GM23338 (cell line): Measurements from ENCODE around the gene PIK3C2B. TPM values are rescaled to one million over a fixed set of nuclear protein-coding genes. Genes with fewer than 3 reads are reported as not detected.

Experiments used
- ATAC-seq: fragments of 200-7000 bp; cut with Tn5 transposase; 3 replicates; pipeline ENCODE4 v1.9.1; 2020
- DNase-seq: peaks from one replicate; pipeline ENCODE4 v3.0.0-alpha.2; 2015; ENCODE audit warnings: low spot score
- H2AFZ ChIP-seq: fragments of 200-600 bp; sonication (generic); 2 replicates; pipeline ENCODE4 v1.8.0; 2016; ENCODE audit warnings: antibody characterized with exemption, mild to moderate bottlenecking, moderate library complexity
- H3F3A ChIP-seq: fragments of 200-600 bp; sonication (generic); replicated peaks from 2 replicates; pipeline ENCODE4 v1.8.0; 2017; ENCODE audit warnings: antibody characterized with exemption, mixed run types, low read depth
- H3K27ac ChIP-seq: fragments of 200-600 bp; sonication (generic); 2 replicates; pipeline ENCODE4 v1.6.1; 2016; ENCODE audit warnings: low read depth
- H3K27me3 ChIP-seq: fragments of 200-600 bp; sonication (generic); 2 replicates; pipeline ENCODE4 v1.8.0; 2016; ENCODE audit warnings: mild to moderate bottlenecking, mixed run types, moderate library complexity; ENCODE audit not compliant: insufficient read depth
- H3K36me3 ChIP-seq: fragments of 200-600 bp; sonication (generic); 2 replicates; pipeline ENCODE4 v1.8.0; 2016; ENCODE audit warnings: mild to moderate bottlenecking; ENCODE audit not compliant: insufficient read depth
- H3K4me1 ChIP-seq: fragments of 200-600 bp; sonication (generic); 2 replicates; pipeline ENCODE4 v1.8.0; 2016; ENCODE audit warnings: mild to moderate bottlenecking, moderate library complexity; ENCODE audit not compliant: insufficient read depth
- H3K4me2 ChIP-seq: fragments of 200-600 bp; sonication (generic); 2 replicates; pipeline ENCODE4 v1.7.1; 2017; ENCODE audit warnings: mixed run types
- H3K4me3 ChIP-seq: fragments of 200-600 bp; sonication (generic); 2 replicates; pipeline ENCODE4 v1.6.1; 2016; ENCODE audit warnings: mixed run types
- H3K79me2 ChIP-seq: fragments of 200-600 bp; sonication (generic); replicated peaks from 2 replicates; pipeline ENCODE4 v1.8.0; 2017; ENCODE audit warnings: mild to moderate bottlenecking; ENCODE audit not compliant: insufficient read depth
- H3K9me2 ChIP-seq: fragments of 200-600 bp; sonication (generic); 2 replicates; pipeline ENCODE4 v1.8.0; 2017; ENCODE audit not compliant: insufficient read depth
- H4K20me1 ChIP-seq: fragments of 200-600 bp; sonication (generic); replicated peaks from 2 replicates; pipeline ENCODE4 v1.8.0; 2017; ENCODE audit warnings: mild to moderate bottlenecking; ENCODE audit not compliant: insufficient read depth
- H3K27ac Mint-ChIP-seq: 2 replicates; pipeline ENCODE4 v1.8.0; 2020; ENCODE audit warnings: inconsistent platforms, mild to moderate bottlenecking, moderate library complexity, mixed read lengths
- H3K27me3 Mint-ChIP-seq: 3 replicates; pipeline ENCODE4 v1.8.0; 2022; ENCODE audit warnings: low read depth, mild to moderate bottlenecking, moderate library complexity, mixed read lengths, inconsistent platforms; ENCODE audit not compliant: insufficient read depth, poor library complexity
- H3K36me3 Mint-ChIP-seq: 3 replicates; pipeline ENCODE4 v1.8.0; 2021; ENCODE audit warnings: low read depth, mild to moderate bottlenecking, inconsistent platforms, moderate library complexity, mixed read lengths
- H3K4me1 Mint-ChIP-seq: 3 replicates; pipeline ENCODE4 v1.8.0; 2020; ENCODE audit warnings: mild to moderate bottlenecking, inconsistent platforms, mixed read lengths
- H3K4me3 Mint-ChIP-seq: 3 replicates; pipeline ENCODE4 v1.8.0; 2021; ENCODE audit warnings: moderate library complexity, mild to moderate bottlenecking, inconsistent platforms, mixed read lengths
- H3K9me3 Mint-ChIP-seq: 3 replicates; pipeline ENCODE4 v1.8.0; 2020; ENCODE audit warnings: moderate library complexity, mild to moderate bottlenecking, inconsistent platforms, mixed read lengths
- CREB1 ChIP-seq: fragments of 250-450 bp; sonication (Bioruptor Pico); IDR thresholded peaks from 2 replicates; pipeline ENCODE4 v1.5.0; 2020; ENCODE audit warnings: low read depth, mild to moderate bottlenecking, moderate library complexity
- CTCF ChIP-seq, 2 experiments: fragments of 200-600 bp in 1 of 2; sonication (generic) in 1 of 2; conservative IDR thresholded peaks; 2 replicates each; pipeline versions ENCODE4 v1.5.1 to v1.6.1; 2016 to 2017; ENCODE audit warnings: antibody characterized with exemption in 2 of 2, low read depth in 2 of 2, mild to moderate bottlenecking in 2 of 2, moderate library complexity in 1 of 2
- EZH2 ChIP-seq: fragments of 200-600 bp; sonication (generic); IDR thresholded peaks from one replicate; pipeline ENCODE4 v1.8.0; 2017; ENCODE audit warnings: antibody characterized with exemption, mild to moderate bottlenecking, low read depth; ENCODE audit not compliant: unreplicated experiment
- EZH2phosphoT487 ChIP-seq: fragments of 200-600 bp; sonication (generic); IDR thresholded peaks from one replicate; pipeline ENCODE4 v1.8.1; 2018; ENCODE audit warnings: antibody characterized with exemption; ENCODE audit not compliant: unreplicated experiment
- NANOG ChIP-seq: IDR thresholded peaks from 2 replicates; pipeline ENCODE4 v1.6.1; 2016; ENCODE audit warnings: antibody characterized with exemption, borderline replicate concordance
- POLR2AphosphoS5 ChIP-seq: IDR thresholded peaks from 2 replicates; pipeline ENCODE4 v1.6.1; 2016; ENCODE audit warnings: antibody characterized with exemption, low read depth
- STAT1 ChIP-seq: IDR thresholded peaks from one replicate; pipeline ENCODE4 v1.6.1; 2016; ENCODE audit warnings: antibody characterized with exemption; ENCODE audit not compliant: unreplicated experiment
- ZNF114 ChIP-seq: fragments of 250-450 bp; sonication (Bioruptor Pico); IDR thresholded peaks from 2 replicates; pipeline ENCODE4 v1.5.0; 2020; ENCODE audit warnings: mild to moderate bottlenecking, moderate library complexity
- ZNF331 ChIP-seq: fragments of 250-450 bp; sonication (Bioruptor Pico); IDR thresholded peaks from 2 replicates; pipeline ENCODE4 v1.5.0; 2020; ENCODE audit warnings: low read depth, mild to moderate bottlenecking, moderate library complexity
- polyA plus RNA-seq: library from polyadenylated mRNA; unstranded; fragments of >200 nt; fragmentation: Nextera tagmentation; extraction: Ambion mirVana; gene quantifications from 2 replicates; pipeline ENCODE4 v1.2.1, GENCODE V29; 2016
- total RNA-seq: library from RNA; depleted of rRNA; stranded (reverse); fragments of >200 nt; shearing (Covaris generic); gene quantifications from 2 replicates; pipeline ENCODE4 v1.2.3, GENCODE V29; 2014
- TF ChIP-seq, protein P1 (sequence below): IDR thresholded peaks from 2 replicates; pipeline ENCODE4 v1.6.1; 2016; ENCODE audit warnings: antibody characterized with exemption
- TF ChIP-seq, protein P2 (sequence below): fragments of 250-450 bp; sonication (Bioruptor Pico); IDR thresholded peaks from 2 replicates; pipeline ENCODE4 v1.5.0; 2020; ENCODE audit warnings: mild to moderate bottlenecking, moderate library complexity

PIK3C2B gene
- total and polyA plus RNA-seq, 2 experiments from 2014 or later = 4.8 to 19.0 TPM

GRCh38 chr1:204469304-204469703, 25.3 kb downstream of the PIK3C2B start:
- no peak overlapping the region for H3K4me3 ChIP-seq
- no peaks in the 10 kb centered on the region for H3K36me3 ChIP-seq
- H2AFZ ChIP-seq = no peak overlapping the region
- H3K27ac ChIP-seq = no peak overlapping the region
- no peaks in the 10 kb centered on the region for H3K27me3 ChIP-seq
- TF ChIP-seq ZNF331 (CRISPR knock-in tag) (no peak), EZH2 (no peak), ZNF114 (CRISPR knock-in tag) (no peak), CTCF (conservative IDR thresholded peaks at IDR 0.05; ENCODE audit: low read depth in 2 of 2) (no peak), NANOG (no peak)
- Mint-ChIP-seq H3K36me3 (peaks cover 7% of the 10 kb centered on the region), H3K27me3 (peaks cover 2% of the 10 kb centered on the region), H3K4me1 (peaks cover 30% of the 10 kb centered on the region), H3K27ac (no peak overlapping the region), H3K4me3 (no peak overlapping the region), H3K9me3 (no peaks in the 10 kb centered on the region)
- H3K4me2 ChIP-seq = no peak overlapping the region
- H3K9me2 ChIP-seq = no peaks in the 10 kb centered on the region
- H4K20me1 ChIP-seq = no peaks in the 10 kb centered on the region
- no peaks in the 10 kb centered on the region for H3F3A ChIP-seq
- H3K79me2 ChIP-seq = no peaks in the 10 kb centered on the region
- ATAC-seq (no peak), DNase-seq (no peak)
- 0 out of 2 replicates have a peak, but pooled peaks cover 5% of the 10 kb centered on the region for H3K4me1 ChIP-seq

- peaks cover 3% of the 10 kb centered on the region for H3K27me3 Mint-ChIP-seq
- Histone ChIP-seq H3K27ac (no peak overlapping the region), H3K79me2 (no peaks in the 10 kb centered on the region), H3K9me2 (no peaks in the 10 kb centered on the region), H4K20me1 (no peaks in the 10 kb centered on the region), H3F3A (no peaks in the 10 kb centered on the region), H3K36me3 (no peaks in the 10 kb centered on the region), H3K4me1 (0 out of 2 replicates have a peak, but pooled peaks cover 3% of the 10 kb centered on the region), H2AFZ (no peak overlapping the region), H3K4me2 (no peak overlapping the region), H3K4me3 (no peak overlapping the region), H3K27me3 (no peaks in the 10 kb centered on the region)
- H3K9me3 Mint-ChIP-seq = no peaks in the 10 kb centered on the region
- ATAC-seq = no peak
- DNase-seq = no peak
- H3K4me3 Mint-ChIP-seq = no peak overlapping the region
- peaks cover 9% of the 10 kb centered on the region for H3K36me3 Mint-ChIP-seq
- H3K27ac Mint-ChIP-seq = no peak overlapping the region
- H3K4me1 Mint-ChIP-seq = peaks cover 27% of the 10 kb centered on the region
- TF ChIP-seq EZH2phosphoT487 (no peak), STAT1 (no peak), POLR2AphosphoS5 (no peak), ZNF331 (CRISPR knock-in tag) (no peak), CREB1 (no peak), NANOG (no peak)
- TF ChIP-seq, protein P1, sequence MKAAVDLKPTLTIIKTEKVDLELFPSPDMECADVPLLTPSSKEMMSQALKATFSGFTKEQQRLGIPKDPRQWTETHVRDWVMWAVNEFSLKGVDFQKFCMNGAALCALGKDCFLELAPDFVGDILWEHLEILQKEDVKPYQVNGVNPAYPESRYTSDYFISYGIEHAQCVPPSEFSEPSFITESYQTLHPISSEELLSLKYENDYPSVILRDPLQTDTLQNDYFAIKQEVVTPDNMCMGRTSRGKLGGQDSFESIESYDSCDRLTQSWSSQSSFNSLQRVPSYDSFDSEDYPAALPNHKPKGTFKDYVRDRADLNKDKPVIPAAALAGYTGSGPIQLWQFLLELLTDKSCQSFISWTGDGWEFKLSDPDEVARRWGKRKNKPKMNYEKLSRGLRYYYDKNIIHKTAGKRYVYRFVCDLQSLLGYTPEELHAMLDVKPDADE = no peak
- TF ChIP-seq, protein P2, sequence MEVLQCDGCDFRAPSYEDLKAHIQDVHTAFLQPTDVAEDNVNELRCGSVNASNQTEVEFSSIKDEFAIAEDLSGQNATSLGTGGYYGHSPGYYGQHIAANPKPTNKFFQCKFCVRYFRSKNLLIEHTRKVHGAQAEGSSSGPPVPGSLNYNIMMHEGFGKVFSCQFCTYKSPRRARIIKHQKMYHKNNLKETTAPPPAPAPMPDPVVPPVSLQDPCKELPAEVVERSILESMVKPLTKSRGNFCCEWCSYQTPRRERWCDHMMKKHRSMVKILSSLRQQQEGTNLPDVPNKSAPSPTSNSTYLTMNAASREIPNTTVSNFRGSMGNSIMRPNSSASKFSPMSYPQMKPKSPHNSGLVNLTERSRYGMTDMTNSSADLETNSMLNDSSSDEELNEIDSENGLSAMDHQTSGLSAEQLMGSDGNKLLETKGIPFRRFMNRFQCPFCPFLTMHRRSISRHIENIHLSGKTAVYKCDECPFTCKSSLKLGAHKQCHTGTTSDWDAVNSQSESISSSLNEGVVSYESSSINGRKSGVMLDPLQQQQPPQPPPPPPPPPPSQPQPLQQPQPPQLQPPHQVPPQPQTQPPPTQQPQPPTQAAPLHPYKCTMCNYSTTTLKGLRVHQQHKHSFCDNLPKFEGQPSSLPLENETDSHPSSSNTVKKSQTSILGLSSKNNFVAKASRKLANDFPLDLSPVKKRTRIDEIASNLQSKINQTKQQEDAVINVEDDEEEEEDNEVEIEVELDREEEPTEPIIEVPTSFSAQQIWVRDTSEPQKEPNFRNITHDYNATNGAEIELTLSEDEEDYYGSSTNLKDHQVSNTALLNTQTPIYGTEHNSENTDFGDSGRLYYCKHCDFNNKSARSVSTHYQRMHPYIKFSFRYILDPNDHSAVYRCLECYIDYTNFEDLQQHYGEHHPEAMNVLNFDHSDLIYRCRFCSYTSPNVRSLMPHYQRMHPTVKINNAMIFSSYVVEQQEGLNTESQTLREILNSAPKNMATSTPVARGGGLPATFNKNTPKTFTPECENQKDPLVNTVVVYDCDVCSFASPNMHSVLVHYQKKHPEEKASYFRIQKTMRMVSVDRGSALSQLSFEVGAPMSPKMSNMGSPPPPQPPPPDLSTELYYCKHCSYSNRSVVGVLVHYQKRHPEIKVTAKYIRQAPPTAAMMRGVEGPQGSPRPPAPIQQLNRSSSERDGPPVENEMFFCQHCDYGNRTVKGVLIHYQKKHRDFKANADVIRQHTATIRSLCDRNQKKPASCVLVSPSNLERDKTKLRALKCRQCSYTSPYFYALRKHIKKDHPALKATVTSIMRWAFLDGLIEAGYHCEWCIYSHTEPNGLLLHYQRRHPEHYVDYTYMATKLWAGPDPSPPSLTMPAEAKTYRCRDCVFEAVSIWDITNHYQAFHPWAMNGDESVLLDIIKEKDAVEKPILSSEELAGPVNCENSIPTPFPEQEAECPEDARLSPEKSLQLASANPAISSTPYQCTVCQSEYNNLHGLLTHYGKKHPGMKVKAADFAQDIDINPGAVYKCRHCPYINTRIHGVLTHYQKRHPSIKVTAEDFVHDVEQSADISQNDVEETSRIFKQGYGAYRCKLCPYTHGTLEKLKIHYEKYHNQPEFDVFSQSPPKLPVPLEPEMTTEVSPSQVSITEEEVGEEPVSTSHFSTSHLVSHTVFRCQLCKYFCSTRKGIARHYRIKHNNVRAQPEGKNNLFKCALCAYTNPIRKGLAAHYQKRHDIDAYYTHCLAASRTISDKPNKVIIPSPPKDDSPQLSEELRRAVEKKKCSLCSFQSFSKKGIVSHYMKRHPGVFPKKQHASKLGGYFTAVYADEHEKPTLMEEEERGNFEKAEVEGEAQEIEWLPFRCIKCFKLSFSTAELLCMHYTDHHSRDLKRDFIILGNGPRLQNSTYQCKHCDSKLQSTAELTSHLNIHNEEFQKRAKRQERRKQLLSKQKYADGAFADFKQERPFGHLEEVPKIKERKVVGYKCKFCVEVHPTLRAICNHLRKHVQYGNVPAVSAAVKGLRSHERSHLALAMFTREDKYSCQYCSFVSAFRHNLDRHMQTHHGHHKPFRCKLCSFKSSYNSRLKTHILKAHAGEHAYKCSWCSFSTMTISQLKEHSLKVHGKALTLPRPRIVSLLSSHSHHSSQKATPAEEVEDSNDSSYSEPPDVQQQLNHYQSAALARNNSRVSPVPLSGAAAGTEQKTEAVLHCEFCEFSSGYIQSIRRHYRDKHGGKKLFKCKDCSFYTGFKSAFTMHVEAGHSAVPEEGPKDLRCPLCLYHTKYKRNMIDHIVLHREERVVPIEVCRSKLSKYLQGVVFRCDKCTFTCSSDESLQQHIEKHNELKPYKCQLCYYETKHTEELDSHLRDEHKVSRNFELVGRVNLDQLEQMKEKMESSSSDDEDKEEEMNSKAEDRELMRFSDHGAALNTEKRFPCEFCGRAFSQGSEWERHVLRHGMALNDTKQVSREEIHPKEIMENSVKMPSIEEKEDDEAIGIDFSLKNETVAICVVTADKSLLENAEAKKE (CRISPR knock-in tag) = no peak
Measured at GRCh38 chr1:204468766-204469302, 25.8 kb downstream of the PIK3C2B start.
